Keratinocyte (primary cell): ENCODE results near the gene PLB1. TPM values are rescaled to one million over a fixed set of nuclear protein-coding genes. Genes with fewer than 3 reads are reported as not detected.

Experiments
- DNase-seq: peaks from one replicate; pipeline ENCODE4 v3.0.0-alpha.2; 2011; ENCODE audit warnings: low read depth, missing footprints, low spot score
- FAIRE-seq: peaks from 2 replicates; lab custom pipeline; 2011; peaks lifted over from hg19 to GRCh38; lab: Jason Lieb, UNC
- H2AFZ ChIP-seq: 2 replicates; pipeline ENCODE4 v1.6.0; 2012; ENCODE audit warnings: low read length, control low read depth, inconsistent platforms; ENCODE audit not compliant: control insufficient read depth
- H3K27ac ChIP-seq: 2 replicates; pipeline ENCODE4 v1.5.1; 2011; ENCODE audit warnings: low read length; ENCODE audit not compliant: control insufficient read depth, insufficient read depth
- H3K27me3 ChIP-seq: 3 replicates; pipeline ENCODE4 v1.6.0; 2011; ENCODE audit warnings: low read length; ENCODE audit not compliant: control insufficient read depth, insufficient read depth; ENCODE audit errors: extremely low read depth
- H3K36me3 ChIP-seq, 2 experiments: 2 replicates in 1 of 2; 3 replicates in 1 of 2; pipeline ENCODE4 v1.5.1; 2011; ENCODE audit warnings: low read length in 2 of 2, mild to moderate bottlenecking in 1 of 2; ENCODE audit not compliant: control insufficient read depth in 2 of 2, insufficient read depth in 2 of 2; ENCODE audit errors: extremely low read depth in 1 of 2
- H3K4me1 ChIP-seq: 3 replicates; pipeline ENCODE4 v1.5.1; 2011; ENCODE audit warnings: low read length; ENCODE audit not compliant: control insufficient read depth, insufficient read depth; ENCODE audit errors: extremely low read depth
- H3K4me2 ChIP-seq: 3 replicates; pipeline ENCODE4 v1.6.0; 2011; ENCODE audit warnings: low read depth, low read length; ENCODE audit not compliant: control insufficient read depth, insufficient read depth; ENCODE audit errors: extremely low read depth
- H3K4me3 ChIP-seq, 3 experiments: fragments of 200-600 bp in 1 of 3; sonication (generic) in 1 of 3; 2 replicates in 2 of 3; 3 replicates in 1 of 3; pipeline ENCODE4 v1.5.1; 2011 to 2016; ENCODE audit warnings: low read length in 3 of 3, mild to moderate bottlenecking in 3 of 3, control low read depth in 2 of 3, inconsistent platforms in 1 of 3, low read depth in 1 of 3, mixed read lengths in 1 of 3, mixed run types in 1 of 3, moderate library complexity in 1 of 3; ENCODE audit not compliant: control insufficient read depth in 2 of 3, insufficient read depth in 2 of 3; ENCODE audit errors: extremely low read depth in 1 of 3
- H3K79me2 ChIP-seq: 2 replicates; pipeline ENCODE4 v1.6.0; 2012; ENCODE audit warnings: low read length; ENCODE audit not compliant: control insufficient read depth, insufficient read depth
- H3K9ac ChIP-seq: 3 replicates; pipeline ENCODE4 v1.6.0; 2011; ENCODE audit warnings: low read length; ENCODE audit not compliant: control insufficient read depth, insufficient read depth; ENCODE audit errors: extremely low read depth
- H3K9me1 ChIP-seq: 3 replicates; pipeline ENCODE4 v1.6.0; 2011; ENCODE audit warnings: low read length; ENCODE audit not compliant: control insufficient read depth, insufficient read depth; ENCODE audit errors: extremely low read depth
- H3K9me3 ChIP-seq: 2 replicates; pipeline ENCODE4 v1.5.1; 2012; ENCODE audit warnings: low read depth, low read length; ENCODE audit not compliant: control insufficient read depth
- H4K20me1 ChIP-seq: 3 replicates; pipeline ENCODE4 v1.6.0; 2011; ENCODE audit warnings: low read length; ENCODE audit not compliant: control insufficient read depth, insufficient read depth; ENCODE audit errors: extremely low read depth
- CTCF ChIP-seq, 3 experiments: IDR thresholded peaks in 1 of 3; conservative IDR thresholded peaks in 1 of 3; optimal IDR thresholded peaks in 1 of 3; 2 replicates in 2 of 3; 3 replicates in 1 of 3; pipeline versions ENCODE3 to v1.5.1; 2011; ENCODE audit warnings: low read length in 3 of 3, mild to moderate bottlenecking in 3 of 3, moderate library complexity in 2 of 3, control low read depth in 1 of 3, inconsistent platforms in 1 of 3; ENCODE audit not compliant: insufficient read depth in 2 of 3; ENCODE audit errors: extremely low read depth in 1 of 3
- EZH2 ChIP-seq: IDR thresholded peaks from one replicate; pipeline ENCODE4 v1.6.1; 2012; ENCODE audit warnings: inconsistent platforms, mild to moderate bottlenecking, low read length, moderate library complexity
- dilution Hi-C: fragments of 300-500 bp; cut with MboI; formaldehyde crosslinking; loops from one replicate; pipeline ENCODE4 v1.7.0; 2020; ENCODE audit warnings: low sequenced_read_pairs; ENCODE audit not compliant: extremely low pct_ligation_motif_present
- polyA minus RNA-seq, 3 experiments: library from RNA; depleted of rRNA, polyadenylated mRNA; stranded (reverse); fragments of >200 nt; gene quantifications; 1 replicate in 1 of 3; 2 replicates in 1 of 3; 3 replicates in 1 of 3; pipeline ENCODE4 v1.2.3, GENCODE V29; 2011
- polyA plus RNA-seq, 5 experiments: library from polyadenylated mRNA; depleted of rRNA in 3 of 5; stranded (reverse) in 3 of 5; stranded (forward) in 1 of 5; unstranded in 1 of 5; fragments of >200 nt; gene quantifications; 1 replicate in 1 of 5; 2 replicates in 3 of 5; 3 replicates in 1 of 5; pipeline versions ENCODE4 v1.2.1 to v1.2.3, GENCODE V29; 2011 to 2012; ENCODE audit warnings: missing spikeins in 2 of 5, low read depth in 1 of 5, low replicate concordance in 1 of 5

The PLB1 gene
- polyA plus RNA-seq = 5.2 to 6.7 TPM (median 5.4 TPM) in 3 replicates
- 2.6 TPM for polyA plus RNA-seq (2011; ENCODE audit: low read depth)
- polyA plus RNA-seq (2011; cell fraction: cytosol; rRNA removed) = 3.7 and 3.9 TPM in 2 replicates
- 10.8 and 14.7 TPM in 2 replicates for polyA plus RNA-seq (2011; cell fraction: nucleus; rRNA removed)
- 1.8 and 5.1 TPM in 2 replicates for polyA plus RNA-seq (2012; ENCODE audit: low replicate concordance)
- polyA minus RNA-seq = 5.0 to 10.9 TPM (median 6.7 TPM) in 3 replicates
- 4.6 TPM for polyA minus RNA-seq (2011; cell fraction: cytosol; rRNA and poly(A)+ RNA removed)
- polyA minus RNA-seq (2011; cell fraction: nucleus; rRNA and poly(A)+ RNA removed) = 3.0 and 7.8 TPM in 2 replicates

GRCh38 chr2:28495551-28496250 is at the start of gene PLB1:
Gene PLB1, plus strand, starts transcription at chr2:28496060. Its CDS starts 55 bp downstream, at chr2:28496115.
- no peak for TF ChIP-seq CTCF (optimal IDR thresholded peaks at IDR 0.05 in 1 of 3, IDR thresholded peaks at IDR 0.05 in 1 of 3, conservative IDR thresholded peaks at IDR 0.05 in 1 of 3; ENCODE audit: extremely low read depth in 1 of 3, insufficient read depth in 2 of 3, low read length in 3 of 3)
- no peak for TF ChIP-seq EZH2
- Histone ChIP-seq H3K27me3 (no peaks in the 10 kb centered on the region), H3K79me2 (no peaks in the 10 kb centered on the region), H3K27ac (no peak within 1 kb of the TSS), H3K9me1 (no peaks in the 10 kb centered on the region), H3K9ac (no peak within 1 kb of the TSS), H3K4me3 (no peak within 1 kb of the TSS), H2AFZ (no peak within 1 kb of the TSS), H3K4me2 (no peak within 1 kb of the TSS), H3K36me3 (no peaks in the 10 kb centered on the region), H3K4me1 (no peaks in the 10 kb centered on the region), H4K20me1 (no peaks in the 10 kb centered on the region), H3K9me3 (no peaks in the 10 kb centered on the region)
- DNase-seq (no peak), FAIRE-seq (no peak)
- dilution Hi-C loops = no loop called here

- TF ChIP-seq EZH2 = no peak
- TF ChIP-seq CTCF (optimal IDR thresholded peaks at IDR 0.05 in 1 of 3, IDR thresholded peaks at IDR 0.05 in 1 of 3, conservative IDR thresholded peaks at IDR 0.05 in 1 of 3; ENCODE audit: extremely low read depth in 1 of 3, insufficient read depth in 2 of 3, low read length in 3 of 3) = no peak
- Histone ChIP-seq H3K79me2 (no peaks in the 10 kb centered on the region), H3K27ac (peak overlapping the region; percentile 82), H3K4me1 (peaks cover 63% of the 10 kb centered on the region), H3K36me3 (no peaks in the 10 kb centered on the region), H3K4me2 (peak overlapping the region; percentile 71), H3K27me3 (no peaks in the 10 kb centered on the region), H3K4me3 (no peak overlapping the region), H3K9ac (peak overlapping the region; percentile 58), H3K9me1 (peaks cover 3% of the 10 kb centered on the region), H4K20me1 (no peaks in the 10 kb centered on the region), H3K9me3 (no peaks in the 10 kb centered on the region), H2AFZ (no peak overlapping the region)
- FAIRE-seq = no peak
- dilution Hi-C loops = no loop called here
- no peak for DNase-seq
Observed at GRCh38 chr2:28446531-28446930, 49.3 kb upstream of the PLB1 start.
